GM18505 (cell line): ENCODE results near the gene RALGAPA2.

ENCODE experiments used
- ATAC-seq: cut with Tn5 transposase; IDR thresholded peaks from one replicate; pipeline ENCODE4 v1.9.1; 2021; ENCODE audit not compliant: unreplicated experiment
- POLR2A ChIP-seq: IDR thresholded peaks from 4 replicates; pipeline ENCODE4 v1.6.1; 2011; ENCODE audit warnings: borderline replicate concordance; ENCODE audit not compliant: insufficient read depth, insufficient read length; ENCODE audit errors: extremely low read depth

RALGAPA2 gene

DNA sequence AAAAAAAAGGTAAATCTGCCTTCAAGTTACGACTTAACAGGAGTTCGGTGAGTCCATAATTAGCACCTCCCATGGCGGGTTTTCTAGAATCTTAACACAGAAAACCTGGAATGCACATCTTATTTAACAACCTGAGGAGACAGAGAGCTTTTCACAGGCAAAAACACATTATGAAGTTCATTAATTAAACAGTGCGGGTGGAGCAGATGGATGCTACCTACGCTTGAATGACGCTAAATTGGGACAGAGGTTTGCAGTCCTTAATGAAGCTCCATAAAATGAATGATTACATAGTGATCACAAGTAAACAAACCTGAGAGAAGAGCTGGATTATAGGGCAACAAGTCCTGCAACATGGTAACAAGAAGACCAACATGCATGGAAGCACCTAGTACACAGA lies 263.6 kb downstream of the RALGAPA2 start:
- no peak for ATAC-seq
- TF ChIP-seq POLR2A = no peak

DNA sequence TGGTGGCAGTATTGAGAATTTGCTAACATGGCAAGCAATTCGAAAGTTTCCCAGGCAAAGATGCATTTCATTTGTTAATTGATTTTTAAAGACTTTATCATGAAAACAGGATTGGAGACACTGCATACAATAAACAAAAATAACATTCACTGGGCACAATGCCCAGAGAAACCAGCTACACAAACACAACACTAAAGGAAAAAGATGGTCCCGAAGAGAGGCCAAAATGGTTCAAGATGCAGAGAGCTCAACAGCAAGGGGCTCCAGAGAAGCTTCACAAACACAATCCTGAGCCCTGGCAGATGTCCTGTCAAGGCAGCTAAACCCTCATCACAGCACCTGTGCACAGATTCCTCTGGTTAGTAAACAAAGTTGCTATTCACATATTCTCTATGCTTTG lies 265.2 kb downstream of the RALGAPA2 start:
- TF ChIP-seq POLR2A = no peak

DNA sequence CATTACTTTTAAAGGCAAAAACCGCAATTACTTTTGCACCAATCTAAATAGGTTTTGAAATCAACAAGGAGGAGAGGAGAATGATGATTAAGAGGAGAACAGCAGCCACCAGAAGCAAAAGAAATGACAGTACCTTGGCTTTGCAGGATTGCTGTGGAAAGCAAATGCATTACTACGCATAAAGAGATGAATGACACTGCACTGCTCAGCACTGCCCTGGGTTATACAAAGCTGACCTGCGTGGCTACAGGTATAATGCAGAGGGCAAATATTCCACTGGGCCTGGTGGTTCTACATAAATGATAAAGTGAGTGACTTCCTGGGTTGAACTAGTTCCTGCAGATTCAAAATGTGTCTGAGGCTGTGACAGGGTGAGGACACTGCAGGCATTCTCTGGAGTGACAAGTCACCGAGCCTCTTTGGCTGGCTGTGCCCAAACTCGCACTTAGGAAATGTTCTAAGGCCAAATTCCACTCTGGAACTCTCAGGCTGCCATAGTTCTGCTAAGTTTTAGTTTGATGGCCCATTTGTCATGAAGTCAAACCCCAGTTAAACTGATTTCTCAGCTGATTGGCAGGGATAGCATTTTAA lies 265.9 kb downstream of the RALGAPA2 start:
- TF ChIP-seq POLR2A = no peak
- ATAC-seq = no peak

More for the DNA sequence above, 265.2 kb downstream of the RALGAPA2 start:
- ATAC-seq = no peak

DNA sequence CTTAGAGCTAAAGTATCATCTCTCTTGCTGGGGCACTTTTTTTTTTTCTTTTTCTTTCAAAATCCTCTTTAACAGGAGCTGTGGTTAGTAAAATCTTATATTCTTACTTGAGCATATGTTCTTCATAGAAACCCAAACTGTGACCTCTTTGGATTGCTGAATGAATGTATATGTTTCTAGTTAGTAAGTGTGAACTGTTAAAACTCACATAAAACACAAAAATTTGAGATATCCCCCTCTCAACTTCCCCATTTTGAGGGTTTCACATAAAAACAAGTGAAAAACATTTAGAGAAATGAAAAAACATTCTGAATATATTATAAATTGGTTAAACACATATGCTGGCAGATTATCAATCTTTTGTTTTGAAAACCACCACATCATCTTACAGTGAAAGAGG lies 266.4 kb downstream of the RALGAPA2 start:
- TF ChIP-seq POLR2A = no peak
- ATAC-seq = no peak

DNA sequence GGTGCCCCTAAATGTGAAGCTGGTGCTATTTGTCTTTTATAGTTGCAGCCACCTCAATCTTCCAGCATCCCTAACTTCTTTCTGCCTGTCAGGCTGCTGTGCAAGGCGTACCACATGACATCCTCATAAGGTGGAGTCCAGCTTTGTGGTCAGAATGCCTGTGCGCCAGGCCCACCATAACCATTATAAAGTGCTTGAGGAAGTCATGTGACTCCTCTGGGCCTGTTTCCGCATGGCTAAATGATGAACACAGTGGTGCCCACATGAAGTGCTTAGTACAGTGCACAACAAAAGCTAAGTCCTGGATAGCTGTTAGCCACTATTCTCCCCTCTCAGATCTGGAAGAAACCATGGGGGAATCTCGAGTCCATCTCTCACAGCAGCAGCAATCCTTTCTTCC lies 268.9 kb downstream of the RALGAPA2 start:
- no peak for ATAC-seq
- TF ChIP-seq POLR2A = no peak

DNA sequence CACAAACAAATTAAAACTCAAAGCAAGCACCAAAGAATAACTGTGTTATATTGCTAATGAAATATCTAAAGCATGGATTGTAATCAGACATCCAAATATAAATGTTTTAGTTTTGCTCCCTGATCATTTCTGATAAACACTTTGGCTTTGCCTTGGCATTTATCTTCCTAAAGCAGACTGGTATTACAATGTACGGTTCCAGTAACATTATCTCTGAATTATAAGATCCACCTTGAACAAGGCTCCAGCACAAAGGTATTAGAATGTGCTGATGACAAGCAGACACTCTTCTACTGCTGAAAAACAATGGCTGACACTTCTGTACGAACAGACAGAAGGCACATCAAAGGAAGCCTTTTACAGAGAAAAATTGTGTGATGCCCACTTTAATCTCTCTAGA lies 270.0 kb downstream of the RALGAPA2 start:
- no peak for TF ChIP-seq POLR2A
- ATAC-seq = no peak

DNA sequence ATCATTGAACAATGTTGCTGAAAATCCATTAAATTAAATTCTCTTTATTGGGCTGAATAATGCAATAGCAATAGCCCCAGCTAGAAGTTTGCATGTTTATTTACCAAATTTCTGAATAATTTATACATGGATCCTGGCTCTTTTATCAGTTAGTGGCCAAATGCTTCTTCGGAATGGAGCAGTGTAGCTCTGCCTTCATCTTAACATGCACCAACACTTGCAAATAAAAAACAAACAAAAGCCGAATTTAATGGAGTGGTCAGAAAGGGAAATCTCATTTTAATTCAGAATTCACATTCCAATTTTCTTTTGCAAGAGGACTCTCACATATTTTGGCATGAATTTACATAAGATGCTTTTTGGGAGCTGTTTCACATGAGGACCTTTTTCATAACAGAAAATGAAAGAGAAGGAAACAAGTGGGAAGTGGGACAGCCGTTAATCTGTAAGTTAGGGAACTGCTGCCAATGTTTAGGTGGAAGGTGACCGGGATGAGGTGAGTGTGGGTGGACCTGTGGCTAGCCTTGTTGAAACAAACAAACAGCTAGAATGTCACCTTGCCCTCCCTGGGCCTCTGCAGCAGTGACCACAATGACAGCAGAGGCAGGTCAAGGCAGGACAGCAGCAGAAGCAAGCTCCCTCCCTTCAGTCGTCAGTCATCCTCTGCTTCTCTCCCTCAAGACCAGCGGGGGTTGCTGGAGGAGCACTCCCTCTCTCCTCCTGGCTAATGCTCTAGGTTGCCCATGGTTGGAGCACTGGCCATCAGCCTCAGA lies 271.4 kb downstream of the RALGAPA2 start:
- no peak for ATAC-seq
- TF ChIP-seq POLR2A = no peak

DNA sequence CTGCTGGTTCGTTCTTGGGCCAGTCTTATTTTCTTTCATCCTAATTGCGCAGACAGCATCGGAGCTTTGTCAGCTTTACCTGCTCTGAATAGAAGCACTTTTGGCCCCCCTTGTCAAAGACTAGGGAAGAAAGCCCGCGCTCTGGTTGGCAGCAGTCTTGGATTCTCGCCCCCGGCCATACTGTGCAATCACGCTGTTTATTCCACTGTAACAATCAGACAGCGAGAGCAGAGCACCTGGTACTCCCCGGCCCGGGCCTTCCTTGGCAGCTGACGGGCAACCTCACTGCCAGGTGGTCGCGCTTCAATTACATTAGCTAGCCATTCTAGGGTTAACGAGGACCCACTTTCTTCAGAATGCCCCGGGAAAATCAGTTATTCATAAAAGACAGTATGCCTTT lies 272.0 kb downstream of the RALGAPA2 start:
- TF ChIP-seq POLR2A = no peak
- no peak for ATAC-seq

DNA sequence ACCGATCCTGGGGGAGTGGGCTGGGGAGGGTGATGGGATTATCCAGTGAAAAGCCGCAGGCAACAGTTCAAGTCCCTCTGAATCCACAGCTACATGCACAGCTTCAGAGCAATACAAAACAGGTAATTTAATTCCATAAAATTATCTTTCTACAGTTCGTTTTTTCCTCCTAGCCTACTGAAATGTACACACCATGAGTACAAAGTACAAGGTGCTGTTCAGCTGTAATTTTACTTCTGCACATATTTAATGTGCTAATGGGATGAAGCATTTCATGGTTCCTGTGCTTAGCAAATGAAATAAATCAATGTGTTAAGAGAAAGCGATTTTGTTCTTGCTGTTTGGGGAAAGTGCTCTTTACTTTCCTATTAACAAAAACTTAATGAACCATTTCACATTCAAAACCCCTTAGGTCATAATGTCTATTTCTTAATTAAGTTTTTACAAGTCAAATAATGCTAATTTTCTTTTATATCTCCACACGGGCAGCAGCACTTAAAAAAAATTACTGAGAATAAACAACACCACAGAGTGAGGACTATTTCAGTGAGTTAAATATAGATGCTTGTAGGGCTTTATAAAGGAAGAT lies 272.7 kb downstream of the RALGAPA2 start:
- no peak for TF ChIP-seq POLR2A
- ATAC-seq = no peak

DNA sequence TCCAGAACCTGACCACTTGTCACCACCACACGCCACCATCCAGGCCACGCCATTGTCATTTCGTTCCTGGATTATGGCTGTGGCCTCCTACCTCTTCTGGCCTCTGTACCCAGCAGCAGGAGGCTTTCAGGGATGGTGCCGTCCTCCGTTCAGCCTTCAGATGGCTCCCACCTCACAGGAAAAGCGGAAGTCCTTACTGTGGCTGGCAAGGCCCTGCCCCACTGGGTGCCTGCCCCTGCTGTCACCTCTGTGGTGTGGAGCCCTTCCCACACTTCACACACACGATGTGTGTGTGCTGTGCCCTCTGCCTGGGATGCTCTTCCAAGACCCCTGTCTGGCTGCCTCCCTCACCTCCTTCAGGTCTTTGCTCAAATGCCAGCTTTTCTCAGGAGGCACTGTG lies 275.1 kb downstream of the RALGAPA2 start:
- TF ChIP-seq POLR2A = no peak
- no peak for ATAC-seq

DNA sequence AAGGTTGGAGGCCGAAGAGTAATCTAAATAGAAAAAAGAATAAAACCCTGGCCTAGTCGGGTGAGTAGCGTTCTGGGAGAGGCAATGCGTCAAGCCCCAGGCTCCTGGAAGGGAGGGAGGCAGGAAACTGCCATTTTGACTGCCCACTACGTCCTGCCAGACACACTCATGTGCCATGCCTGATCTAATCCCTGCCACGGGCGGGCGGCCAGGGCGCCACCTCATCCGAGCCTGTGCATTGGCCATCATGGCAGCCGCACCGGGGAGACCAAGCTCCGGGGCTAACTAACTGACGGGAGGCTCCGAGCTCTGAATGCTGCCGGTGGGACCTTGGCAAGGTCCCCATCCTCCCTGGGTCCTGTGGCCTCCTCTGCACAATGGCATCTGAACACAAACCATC lies 275.8 kb downstream of the RALGAPA2 start:
- TF ChIP-seq POLR2A = no peak
- no peak for ATAC-seq

DNA sequence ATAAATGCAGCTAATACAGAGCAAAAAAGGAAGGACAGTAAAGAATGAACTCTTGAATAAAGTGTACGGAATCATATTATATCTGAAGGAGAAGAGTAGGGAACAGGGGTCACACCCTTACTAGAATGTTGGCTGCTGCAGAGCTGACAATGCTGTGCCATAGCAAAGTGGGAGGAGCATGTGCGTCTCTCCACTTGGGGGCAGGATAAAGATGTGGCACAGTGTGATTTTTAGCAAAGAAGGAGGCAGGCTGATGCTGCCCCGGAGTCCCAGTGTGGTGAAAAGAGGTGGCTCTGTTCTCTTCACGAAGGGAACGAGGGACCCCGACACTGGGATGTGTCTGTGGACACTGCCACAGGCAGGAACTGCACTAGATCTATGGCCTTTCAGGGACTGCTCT lies 277.0 kb downstream of the RALGAPA2 start:
- no peak for TF ChIP-seq POLR2A
- no peak for ATAC-seq

DNA sequence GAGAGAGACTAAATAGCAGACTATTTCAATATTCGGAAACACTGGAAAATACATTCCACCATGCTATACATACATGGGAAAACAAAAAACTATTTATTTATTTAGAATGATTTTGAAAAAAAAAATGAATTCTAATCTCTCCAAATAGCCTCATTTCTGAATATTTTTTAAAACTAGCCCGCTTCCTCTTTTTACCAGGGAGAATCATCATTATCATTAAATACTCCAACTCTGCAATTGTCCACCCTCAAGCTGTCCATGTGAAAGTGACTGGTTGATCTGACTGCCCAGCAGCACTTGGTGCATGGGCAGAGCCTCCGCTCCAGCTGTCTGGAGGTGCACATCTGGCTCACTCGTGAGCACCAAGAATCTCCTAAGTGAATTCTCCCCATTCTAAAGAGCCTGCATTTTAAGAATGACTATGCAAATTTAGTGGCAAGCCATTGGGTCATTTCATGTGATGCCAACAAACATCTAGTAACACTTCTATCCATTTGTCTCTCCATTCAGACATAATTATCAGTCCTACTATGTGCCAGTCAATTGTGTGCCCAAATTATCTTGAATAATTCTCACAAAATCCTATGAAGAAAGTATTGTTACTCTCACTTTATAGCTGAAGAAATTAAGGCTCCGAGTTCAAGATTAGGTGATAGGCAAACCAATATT lies 279.7 kb downstream of the RALGAPA2 start:
- no peak for ATAC-seq
- TF ChIP-seq POLR2A = no peak

DNA sequence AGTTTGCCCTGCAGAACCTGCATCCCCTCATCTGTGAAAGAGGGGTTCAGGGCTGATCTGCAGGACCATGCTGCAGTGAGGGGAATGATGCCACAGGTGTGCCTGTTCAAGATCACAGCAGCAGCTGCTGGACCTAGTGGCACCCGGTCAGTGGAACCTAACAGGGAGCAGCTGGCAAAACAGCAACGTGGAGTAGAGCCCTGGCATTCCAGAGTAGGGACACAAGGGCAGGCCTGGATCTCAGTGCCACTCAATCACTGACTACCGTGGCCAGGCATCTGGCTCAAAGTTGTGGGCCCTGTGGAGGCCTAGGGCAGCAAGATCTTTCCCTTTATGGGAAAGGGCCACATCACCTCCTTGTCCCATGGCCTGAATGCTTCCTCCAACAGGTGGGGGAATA lies 282.4 kb downstream of the RALGAPA2 start:
- no peak for TF ChIP-seq POLR2A
- ATAC-seq = no peak

DNA sequence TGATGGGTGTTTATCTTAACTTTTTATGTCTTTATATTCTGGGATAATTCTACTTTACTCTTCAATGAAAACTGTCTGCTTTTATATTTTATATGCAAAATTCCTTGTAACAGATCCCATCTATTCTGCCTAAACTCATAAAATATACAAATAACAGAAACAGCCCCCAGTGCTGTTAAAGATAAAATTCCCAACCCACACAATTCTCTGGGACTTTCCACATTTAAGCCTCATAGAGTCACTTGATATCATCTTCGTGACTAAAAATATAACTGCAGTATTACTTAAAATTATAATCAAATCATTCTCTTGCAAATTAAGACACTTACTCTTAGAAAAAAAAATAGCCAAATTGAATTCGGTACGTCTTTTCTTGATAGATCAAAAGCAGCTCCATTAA lies 284.4 kb downstream of the RALGAPA2 start:
- ATAC-seq = no peak

More for the DNA sequence above, 284.4 kb downstream of the RALGAPA2 start:
- no peak for TF ChIP-seq POLR2A
